HEK293 (cell line): ENCODE results near the gene CBFA2T2.
A peak's percentile ranks its signal among the peaks of the same experiment; 100 is the strongest.

ENCODE experiments used
- KLF9 ChIP-seq: fragments of 450-650 bp; formaldehyde crosslinking; IDR thresholded peaks from 2 replicates; pipeline ENCODE4 v1.5.1; 2016; ENCODE audit warnings: missing biosample characterization, missing genetic modification characterization, low read depth
- MYNN ChIP-seq: fragments of 450-650 bp; formaldehyde crosslinking; IDR thresholded peaks from 2 replicates; pipeline ENCODE4 v1.5.1; 2016; ENCODE audit warnings: missing biosample characterization, missing genetic modification characterization, borderline replicate concordance
- RBAK ChIP-seq: fragments of 450-650 bp; formaldehyde crosslinking; IDR thresholded peaks from 2 replicates; pipeline ENCODE4 v1.5.1; 2016; ENCODE audit warnings: missing biosample characterization, missing genetic modification characterization
- YY1 ChIP-seq: fragments of 450-650 bp; formaldehyde crosslinking; IDR thresholded peaks from 2 replicates; pipeline ENCODE4 v1.5.1; 2018; ENCODE audit warnings: missing biosample characterization, missing genetic modification characterization
- ZBTB7A ChIP-seq: fragments of 450-650 bp; formaldehyde crosslinking; IDR thresholded peaks from 2 replicates; pipeline ENCODE4 v1.5.1; 2016; ENCODE audit warnings: low read depth, missing biosample characterization, missing genetic modification characterization
- ZNF121 ChIP-seq: fragments of 450-650 bp; formaldehyde crosslinking; IDR thresholded peaks from 2 replicates; pipeline ENCODE4 v1.5.1; 2016; ENCODE audit warnings: missing biosample characterization, missing genetic modification characterization
- ZNF138 ChIP-seq: fragments of 450-650 bp; formaldehyde crosslinking; IDR thresholded peaks from 2 replicates; pipeline ENCODE4 v1.5.1; 2016; ENCODE audit warnings: missing biosample characterization, missing genetic modification characterization, borderline replicate concordance
- ZSCAN23 ChIP-seq: fragments of 450-650 bp; formaldehyde crosslinking; IDR thresholded peaks from 2 replicates; pipeline ENCODE4 v1.5.1; 2016; ENCODE audit warnings: missing biosample characterization, missing genetic modification characterization
- TF ChIP-seq, protein P1 (sequence below): fragments of 450-650 bp; IDR thresholded peaks from 2 replicates; pipeline ENCODE4 v1.5.1; 2018; ENCODE audit warnings: missing biosample characterization, missing genetic modification characterization
- TF ChIP-seq, protein P2 (sequence below): fragments of 450-650 bp; formaldehyde crosslinking; IDR thresholded peaks from 2 replicates; pipeline ENCODE4 v1.5.1; 2016; ENCODE audit warnings: missing biosample characterization, missing genetic modification characterization
- TF ChIP-seq, protein P3 (sequence below): fragments of 450-650 bp; formaldehyde crosslinking; IDR thresholded peaks from 2 replicates; pipeline ENCODE4 v1.5.1; 2016; ENCODE audit warnings: missing biosample characterization, missing genetic modification characterization
- TF ChIP-seq, protein P4 (sequence below): fragments of 450-650 bp; formaldehyde crosslinking; IDR thresholded peaks from 2 replicates; pipeline ENCODE4 v1.5.1; 2016; ENCODE audit warnings: missing biosample characterization, missing genetic modification characterization
- TF ChIP-seq, protein P5 (sequence below): fragments of 450-650 bp; formaldehyde crosslinking; IDR thresholded peaks from 2 replicates; pipeline ENCODE4 v1.5.1; 2016; ENCODE audit warnings: missing biosample characterization, missing genetic modification characterization
- TF ChIP-seq, protein P6 (sequence below): IDR thresholded peaks from 2 replicates; pipeline ENCODE4 v1.6.1; 2011; ENCODE audit warnings: mild to moderate bottlenecking, low read depth, low read length, borderline replicate concordance

DNA sequence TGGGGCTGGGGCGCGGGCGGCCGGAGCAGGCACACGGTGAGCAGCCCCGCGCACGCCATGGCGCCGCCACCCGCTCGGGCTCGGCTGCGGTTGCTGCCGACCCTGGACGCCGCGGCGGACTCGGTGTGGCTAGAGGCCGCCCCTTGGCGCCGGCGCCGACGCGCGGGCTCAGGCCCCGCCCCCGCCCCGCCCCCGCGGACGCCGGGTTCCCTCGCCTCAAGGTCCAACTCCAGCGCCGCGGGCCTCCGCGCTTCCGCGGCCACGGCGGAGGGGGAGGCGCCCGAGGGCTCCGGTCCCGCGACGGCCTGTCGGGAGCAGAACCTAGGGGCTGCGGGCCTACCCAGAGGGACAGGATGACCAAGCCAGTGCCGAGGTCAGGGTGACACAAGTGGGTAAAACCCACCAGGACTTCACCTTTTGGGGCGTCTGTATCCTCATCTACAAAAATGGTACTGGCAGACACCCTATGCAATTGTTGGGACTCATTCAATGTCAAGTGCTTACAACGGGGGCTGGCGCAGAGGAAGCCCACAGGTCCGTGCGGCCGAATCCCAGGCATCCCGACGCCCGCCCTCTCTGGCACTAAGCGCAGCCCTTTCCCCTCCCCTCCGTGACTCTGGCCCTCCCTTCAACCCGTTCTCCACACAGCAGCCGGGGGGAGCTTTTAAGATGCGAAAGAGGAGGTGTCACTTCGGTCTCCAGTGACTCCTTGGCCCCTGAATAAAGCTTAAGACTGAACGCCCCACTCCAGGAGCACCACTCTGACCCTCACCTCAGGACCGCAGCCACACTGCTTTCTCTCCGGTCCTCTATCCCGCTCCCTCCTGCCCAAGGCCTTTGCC lies 184.6 kb downstream of the CBFA2T2 start, which contains the start of gene NECAB3:
- no peak for TF ChIP-seq ZSCAN23 (tag by site-specific recombination)
- TF ChIP-seq, protein P1, sequence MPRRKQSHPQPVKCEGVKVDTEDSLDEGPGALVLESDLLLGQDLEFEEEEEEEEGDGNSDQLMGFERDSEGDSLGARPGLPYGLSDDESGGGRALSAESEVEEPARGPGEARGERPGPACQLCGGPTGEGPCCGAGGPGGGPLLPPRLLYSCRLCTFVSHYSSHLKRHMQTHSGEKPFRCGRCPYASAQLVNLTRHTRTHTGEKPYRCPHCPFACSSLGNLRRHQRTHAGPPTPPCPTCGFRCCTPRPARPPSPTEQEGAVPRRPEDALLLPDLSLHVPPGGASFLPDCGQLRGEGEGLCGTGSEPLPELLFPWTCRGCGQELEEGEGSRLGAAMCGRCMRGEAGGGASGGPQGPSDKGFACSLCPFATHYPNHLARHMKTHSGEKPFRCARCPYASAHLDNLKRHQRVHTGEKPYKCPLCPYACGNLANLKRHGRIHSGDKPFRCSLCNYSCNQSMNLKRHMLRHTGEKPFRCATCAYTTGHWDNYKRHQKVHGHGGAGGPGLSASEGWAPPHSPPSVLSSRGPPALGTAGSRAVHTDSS (tag by site-specific recombination), result no peak
- TF ChIP-seq, protein P2, sequence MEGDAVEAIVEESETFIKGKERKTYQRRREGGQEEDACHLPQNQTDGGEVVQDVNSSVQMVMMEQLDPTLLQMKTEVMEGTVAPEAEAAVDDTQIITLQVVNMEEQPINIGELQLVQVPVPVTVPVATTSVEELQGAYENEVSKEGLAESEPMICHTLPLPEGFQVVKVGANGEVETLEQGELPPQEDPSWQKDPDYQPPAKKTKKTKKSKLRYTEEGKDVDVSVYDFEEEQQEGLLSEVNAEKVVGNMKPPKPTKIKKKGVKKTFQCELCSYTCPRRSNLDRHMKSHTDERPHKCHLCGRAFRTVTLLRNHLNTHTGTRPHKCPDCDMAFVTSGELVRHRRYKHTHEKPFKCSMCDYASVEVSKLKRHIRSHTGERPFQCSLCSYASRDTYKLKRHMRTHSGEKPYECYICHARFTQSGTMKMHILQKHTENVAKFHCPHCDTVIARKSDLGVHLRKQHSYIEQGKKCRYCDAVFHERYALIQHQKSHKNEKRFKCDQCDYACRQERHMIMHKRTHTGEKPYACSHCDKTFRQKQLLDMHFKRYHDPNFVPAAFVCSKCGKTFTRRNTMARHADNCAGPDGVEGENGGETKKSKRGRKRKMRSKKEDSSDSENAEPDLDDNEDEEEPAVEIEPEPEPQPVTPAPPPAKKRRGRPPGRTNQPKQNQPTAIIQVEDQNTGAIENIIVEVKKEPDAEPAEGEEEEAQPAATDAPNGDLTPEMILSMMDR (tag by site-specific recombination), result no peak
- TF ChIP-seq, protein P3, sequence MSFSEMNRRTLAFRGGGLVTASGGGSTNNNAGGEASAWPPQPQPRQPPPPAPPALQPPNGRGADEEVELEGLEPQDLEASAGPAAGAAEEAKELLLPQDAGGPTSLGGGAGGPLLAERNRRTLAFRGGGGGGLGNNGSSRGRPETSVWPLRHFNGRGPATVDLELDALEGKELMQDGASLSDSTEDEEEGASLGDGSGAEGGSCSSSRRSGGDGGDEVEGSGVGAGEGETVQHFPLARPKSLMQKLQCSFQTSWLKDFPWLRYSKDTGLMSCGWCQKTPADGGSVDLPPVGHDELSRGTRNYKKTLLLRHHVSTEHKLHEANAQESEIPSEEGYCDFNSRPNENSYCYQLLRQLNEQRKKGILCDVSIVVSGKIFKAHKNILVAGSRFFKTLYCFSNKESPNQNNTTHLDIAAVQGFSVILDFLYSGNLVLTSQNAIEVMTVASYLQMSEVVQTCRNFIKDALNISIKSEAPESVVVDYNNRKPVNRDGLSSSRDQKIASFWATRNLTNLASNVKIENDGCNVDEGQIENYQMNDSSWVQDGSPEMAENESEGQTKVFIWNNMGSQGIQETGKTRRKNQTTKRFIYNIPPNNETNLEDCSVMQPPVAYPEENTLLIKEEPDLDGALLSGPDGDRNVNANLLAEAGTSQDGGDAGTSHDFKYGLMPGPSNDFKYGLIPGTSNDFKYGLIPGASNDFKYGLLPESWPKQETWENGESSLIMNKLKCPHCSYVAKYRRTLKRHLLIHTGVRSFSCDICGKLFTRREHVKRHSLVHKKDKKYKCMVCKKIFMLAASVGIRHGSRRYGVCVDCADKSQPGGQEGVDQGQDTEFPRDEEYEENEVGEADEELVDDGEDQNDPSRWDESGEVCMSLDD, result 0 out of 2 replicates have a peak, but pooled peaks have one; percentile 14
- TF ChIP-seq ZBTB7A (tag by site-specific recombination), result no peak
- no peak for TF ChIP-seq ZNF138 (tag by site-specific recombination)
- TF ChIP-seq RBAK, result no peak
- TF ChIP-seq YY1 (tag by site-specific recombination), result peak; percentile 43; the same call in 1 of the 2 replicates
- TF ChIP-seq KLF9 (tag by site-specific recombination), result peak; percentile 57; the same call in 1 of the 2 replicates
- TF ChIP-seq, protein P4, sequence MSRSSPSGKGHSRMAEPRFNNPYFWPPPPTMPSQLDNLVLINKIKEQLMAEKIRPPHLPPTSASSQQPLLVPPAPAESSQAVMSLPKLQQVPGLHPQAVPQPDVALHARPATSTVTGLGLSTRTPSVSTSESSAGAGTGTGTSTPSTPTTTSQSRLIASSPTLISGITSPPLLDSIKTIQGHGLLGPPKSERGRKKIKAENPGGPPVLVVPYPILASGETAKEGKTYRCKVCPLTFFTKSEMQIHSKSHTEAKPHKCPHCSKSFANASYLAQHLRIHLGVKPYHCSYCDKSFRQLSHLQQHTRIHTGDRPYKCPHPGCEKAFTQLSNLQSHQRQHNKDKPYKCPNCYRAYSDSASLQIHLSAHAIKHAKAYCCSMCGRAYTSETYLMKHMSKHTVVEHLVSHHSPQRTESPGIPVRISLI (tag by site-specific recombination), result no peak
- TF ChIP-seq, protein P5, sequence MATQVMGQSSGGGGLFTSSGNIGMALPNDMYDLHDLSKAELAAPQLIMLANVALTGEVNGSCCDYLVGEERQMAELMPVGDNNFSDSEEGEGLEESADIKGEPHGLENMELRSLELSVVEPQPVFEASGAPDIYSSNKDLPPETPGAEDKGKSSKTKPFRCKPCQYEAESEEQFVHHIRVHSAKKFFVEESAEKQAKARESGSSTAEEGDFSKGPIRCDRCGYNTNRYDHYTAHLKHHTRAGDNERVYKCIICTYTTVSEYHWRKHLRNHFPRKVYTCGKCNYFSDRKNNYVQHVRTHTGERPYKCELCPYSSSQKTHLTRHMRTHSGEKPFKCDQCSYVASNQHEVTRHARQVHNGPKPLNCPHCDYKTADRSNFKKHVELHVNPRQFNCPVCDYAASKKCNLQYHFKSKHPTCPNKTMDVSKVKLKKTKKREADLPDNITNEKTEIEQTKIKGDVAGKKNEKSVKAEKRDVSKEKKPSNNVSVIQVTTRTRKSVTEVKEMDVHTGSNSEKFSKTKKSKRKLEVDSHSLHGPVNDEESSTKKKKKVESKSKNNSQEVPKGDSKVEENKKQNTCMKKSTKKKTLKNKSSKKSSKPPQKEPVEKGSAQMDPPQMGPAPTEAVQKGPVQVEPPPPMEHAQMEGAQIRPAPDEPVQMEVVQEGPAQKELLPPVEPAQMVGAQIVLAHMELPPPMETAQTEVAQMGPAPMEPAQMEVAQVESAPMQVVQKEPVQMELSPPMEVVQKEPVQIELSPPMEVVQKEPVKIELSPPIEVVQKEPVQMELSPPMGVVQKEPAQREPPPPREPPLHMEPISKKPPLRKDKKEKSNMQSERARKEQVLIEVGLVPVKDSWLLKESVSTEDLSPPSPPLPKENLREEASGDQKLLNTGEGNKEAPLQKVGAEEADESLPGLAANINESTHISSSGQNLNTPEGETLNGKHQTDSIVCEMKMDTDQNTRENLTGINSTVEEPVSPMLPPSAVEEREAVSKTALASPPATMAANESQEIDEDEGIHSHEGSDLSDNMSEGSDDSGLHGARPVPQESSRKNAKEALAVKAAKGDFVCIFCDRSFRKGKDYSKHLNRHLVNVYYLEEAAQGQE (tag by site-specific recombination), result no peak
- no peak for TF ChIP-seq MYNN (tag by site-specific recombination)
- no peak for TF ChIP-seq ZNF121 (tag by site-specific recombination)
- TF ChIP-seq, protein P6, sequence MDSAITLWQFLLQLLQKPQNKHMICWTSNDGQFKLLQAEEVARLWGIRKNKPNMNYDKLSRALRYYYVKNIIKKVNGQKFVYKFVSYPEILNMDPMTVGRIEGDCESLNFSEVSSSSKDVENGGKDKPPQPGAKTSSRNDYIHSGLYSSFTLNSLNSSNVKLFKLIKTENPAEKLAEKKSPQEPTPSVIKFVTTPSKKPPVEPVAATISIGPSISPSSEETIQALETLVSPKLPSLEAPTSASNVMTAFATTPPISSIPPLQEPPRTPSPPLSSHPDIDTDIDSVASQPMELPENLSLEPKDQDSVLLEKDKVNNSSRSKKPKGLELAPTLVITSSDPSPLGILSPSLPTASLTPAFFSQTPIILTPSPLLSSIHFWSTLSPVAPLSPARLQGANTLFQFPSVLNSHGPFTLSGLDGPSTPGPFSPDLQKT, result no peak
